Measurements from ENCODE around the gene DEK.
"Not testable (repeated sequence)": the region's sequence is repeated elsewhere in the genome, so short reads cannot be mapped to it uniquely, and the experiment has no call there.

DEK gene

GRCh38 chr6:18237167-18237566, 27.2 kb downstream of the DEK start:
- DNase-seq, result no peak

GRCh38 chr6:18235524-18235923, 28.8 kb downstream of the DEK start:
- no peak for DNase-seq

- no peak for DNase-seq
Measured at GRCh38 chr6:18234564-18234963, 29.8 kb downstream of the DEK start.

GRCh38 chr6:18233770-18234169, 30.6 kb downstream of the DEK start:
- not testable (repeated sequence) for DNase-seq

GRCh38 chr6:18231856-18232255, 32.5 kb downstream of the DEK start:
- DNase-seq, result not testable (repeated sequence)

- not testable (repeated sequence) for DNase-seq
Measured at GRCh38 chr6:18228590-18228989, 35.7 kb downstream of the DEK start.

- DNase-seq, result not testable (repeated sequence)
Measured at GRCh38 chr6:18227166-18227565, 37.2 kb downstream of the DEK start.

- DNase-seq, result not testable (repeated sequence)
Measured at GRCh38 chr6:18226451-18227105, 37.8 kb downstream of the DEK start.

GRCh38 chr6:18221288-18221615, 43.1 kb downstream of the DEK start:
- no peak for DNase-seq

GRCh38 chr6:18219591-18219990, 44.7 kb downstream of the DEK start:
- no peak for DNase-seq

- no peak for DNase-seq
Measured at GRCh38 chr6:18218233-18218632, 46.1 kb downstream of the DEK start.

GRCh38 chr6:18216411-18216810, 47.9 kb downstream of the DEK start:
- no peak for DNase-seq

- no peak for DNase-seq
Measured at GRCh38 chr6:18215436-18215835, 48.9 kb downstream of the DEK start.

GRCh38 chr6:18214003-18214402, 50.3 kb downstream of the DEK start:
- DNase-seq, result no peak

- no peak for DNase-seq
Measured at GRCh38 chr6:18213439-18213838, 50.9 kb downstream of the DEK start.

- no peak for DNase-seq
Measured at GRCh38 chr6:18212231-18212630, 52.1 kb downstream of the DEK start.

- no peak for DNase-seq
Measured at GRCh38 chr6:18211338-18211737, 53.0 kb downstream of the DEK start.

GRCh38 chr6:18210707-18211106, 53.6 kb downstream of the DEK start:
- DNase-seq, result no peak

GRCh38 chr6:18209539-18210197, 54.7 kb downstream of the DEK start:
- DNase-seq, result no peak

- DNase-seq, result not testable (repeated sequence)
Measured at GRCh38 chr6:18208778-18209177, 55.6 kb downstream of the DEK start.

GRCh38 chr6:18207949-18208348, 56.4 kb downstream of the DEK start:
- DNase-seq, result peak; percentile 75

- DNase-seq, result peak; percentile 15
Measured at GRCh38 chr6:18207438-18207837, 56.9 kb downstream of the DEK start.

GRCh38 chr6:18206591-18206990, 57.7 kb downstream of the DEK start:
- no peak for DNase-seq

- no peak for DNase-seq
Measured at GRCh38 chr6:18204691-18205090, 59.6 kb downstream of the DEK start.

GRCh38 chr6:18203786-18204185, 60.5 kb downstream of the DEK start:
- DNase-seq, result no peak

Data from NCI-H1436 (cell line).